Erythroblast (primary cell): ENCODE data around the gene SNRPA.
"Not testable (repeated sequence)": the region's sequence is repeated elsewhere in the genome, so short reads cannot be mapped to it uniquely, and the experiment has no call there.

ENCODE experiments used
- GATA1 ChIP-seq: IDR thresholded peaks from 2 replicates; pipeline ENCODE4 v1.6.1; 2011; ENCODE audit warnings: low read depth, mild to moderate bottlenecking, control low read depth, low read length, moderate library complexity
- POLR2A ChIP-seq: IDR thresholded peaks from 2 replicates; pipeline ENCODE4 v1.6.1; 2011; ENCODE audit warnings: mild to moderate bottlenecking, low read length

DNA sequence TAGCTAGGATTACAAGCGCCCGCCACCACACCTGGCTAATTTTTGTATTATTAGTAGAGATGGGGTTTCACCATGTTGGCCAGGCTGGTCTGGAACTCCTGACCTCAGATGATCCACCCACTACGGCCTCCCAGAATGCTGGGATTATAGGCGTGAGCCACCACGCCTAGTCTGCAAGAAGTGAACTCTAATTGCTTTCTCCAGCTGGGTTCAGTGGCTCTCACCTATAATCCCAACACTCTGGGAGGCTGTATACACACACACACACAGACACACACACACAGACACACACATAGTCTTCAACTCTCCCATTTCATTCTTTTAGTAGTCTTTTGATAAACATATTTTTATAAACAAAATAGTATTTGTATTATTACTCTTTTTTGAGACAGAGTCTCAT, 20.9 kb upstream of the SNRPA start:
- TF ChIP-seq POLR2A, GATA1: not testable (repeated sequence)
